ENCODE data around the gene CENPU.

GRCh38 chr4:184752496-184753275 is 18.8 kb upstream of the CENPU start:
- TF ChIP-seq CTCF (IDR thresholded peaks at IDR 0.05; ENCODE audit: insufficient read depth, low read length) (no peak), GABPA (IDR thresholded peaks at IDR 0.05; ENCODE audit: low read depth) (no peak), POLR2AphosphoS5 (IDR thresholded peaks at IDR 0.05; ENCODE audit: low read depth) (no peak), SPI1 (IDR thresholded peaks at IDR 0.05; ENCODE audit: borderline replicate concordance, low read depth) (no peak), REST (IDR thresholded peaks at IDR 0.05; ENCODE audit: insufficient replicate concordance, low read depth) (no peak)
